Mesenchymal stem cell (in vitro differentiated cells and primary cell): ENCODE data around the gene TSHZ3.

Source experiments
- DNase-seq: peaks from one replicate; pipeline ENCODE4 v3.0.0-alpha.2; 2013
- H2AFZ ChIP-seq: one replicate; pipeline ENCODE4 v1.6.1; 2013; ENCODE audit warnings: low read depth, mild to moderate bottlenecking, control low read depth, inconsistent platforms, low read length, moderate library complexity
- H2AK5ac ChIP-seq: 2 replicates; pipeline ENCODE4 v1.6.1; 2013; ENCODE audit warnings: low read length, moderate library complexity, mild to moderate bottlenecking, inconsistent platforms; ENCODE audit not compliant: severe bottlenecking
- H2BK120ac ChIP-seq: one replicate; pipeline ENCODE4 v1.6.1; 2013; ENCODE audit warnings: low read depth, mild to moderate bottlenecking, inconsistent platforms, low read length, moderate library complexity
- H2BK12ac ChIP-seq, 2 experiments: one replicate each; pipeline ENCODE4 v1.6.1; 2013; ENCODE audit warnings: inconsistent platforms in 2 of 2, low read length in 2 of 2, mild to moderate bottlenecking in 2 of 2, moderate library complexity in 2 of 2, control low read depth in 1 of 2
- H2BK15ac ChIP-seq: one replicate; pipeline ENCODE4 v1.6.1; 2013; ENCODE audit warnings: mild to moderate bottlenecking, low read depth, inconsistent platforms; ENCODE audit not compliant: poor library complexity, severe bottlenecking
- H2BK5ac ChIP-seq: 2 replicates; pipeline ENCODE4 v1.6.1; 2013; ENCODE audit warnings: low read depth, mild to moderate bottlenecking, low read length, control low read depth, inconsistent platforms; ENCODE audit not compliant: poor library complexity, severe bottlenecking
- H3K14ac ChIP-seq, 2 experiments: one replicate each; pipeline ENCODE4 v1.6.1; 2013; ENCODE audit warnings: inconsistent platforms in 2 of 2, low read length in 2 of 2, control low read depth in 1 of 2, mild to moderate bottlenecking in 1 of 2, moderate library complexity in 1 of 2
- H3K18ac ChIP-seq, 2 experiments: one replicate each; pipeline ENCODE4 v1.6.1; 2013; ENCODE audit warnings: inconsistent platforms in 2 of 2, low read length in 2 of 2, control low read depth in 1 of 2, low read depth in 1 of 2, mild to moderate bottlenecking in 1 of 2
- H3K23ac ChIP-seq, 2 experiments: one replicate each; pipeline ENCODE4 v1.6.1; 2013; ENCODE audit warnings: inconsistent platforms in 2 of 2, low read length in 2 of 2, mild to moderate bottlenecking in 2 of 2, moderate library complexity in 2 of 2, control low read depth in 1 of 2
- H3K27ac ChIP-seq: 2 replicates; pipeline ENCODE4 v1.5.1; 2013; ENCODE audit warnings: mild to moderate bottlenecking, moderate library complexity, low read length, control low read depth, inconsistent platforms; ENCODE audit not compliant: poor library complexity, severe bottlenecking
- H3K27me3 ChIP-seq, 2 experiments: 2 replicates each; pipeline versions ENCODE4 v1.6.1 to v1.7.0; 2013; ENCODE audit warnings: low read length in 2 of 2, mild to moderate bottlenecking in 2 of 2, moderate library complexity in 2 of 2, control low read depth in 1 of 2, inconsistent platforms in 1 of 2; ENCODE audit not compliant: control insufficient read depth in 1 of 2, insufficient read depth in 1 of 2
- H3K36me3 ChIP-seq, 2 experiments: 2 replicates each; pipeline versions ENCODE4 v1.6.1 to v1.7.0; 2013; ENCODE audit warnings: low read length in 2 of 2, control low read depth in 1 of 2, inconsistent platforms in 1 of 2, low read depth in 1 of 2, mild to moderate bottlenecking in 1 of 2; ENCODE audit not compliant: insufficient read depth in 2 of 2, control insufficient read depth in 1 of 2
- H3K4ac ChIP-seq, 2 experiments: one replicate each; pipeline ENCODE4 v1.6.1; 2013; ENCODE audit warnings: inconsistent platforms in 2 of 2, low read length in 2 of 2, mild to moderate bottlenecking in 2 of 2, moderate library complexity in 2 of 2, control low read depth in 1 of 2, low read depth in 1 of 2
- H3K4me1 ChIP-seq: 2 replicates; pipeline ENCODE4 v1.6.1; 2013; ENCODE audit warnings: low read depth, low read length, control low read depth; ENCODE audit not compliant: control insufficient read depth, insufficient read depth
- H3K4me2 ChIP-seq: 2 replicates; pipeline ENCODE4 v1.6.1; 2013; ENCODE audit warnings: low read length, mild to moderate bottlenecking, inconsistent platforms; ENCODE audit not compliant: poor library complexity, severe bottlenecking
- H3K4me3 ChIP-seq, 2 experiments: 2 replicates each; pipeline versions ENCODE4 v1.5.1 to v1.7.0; 2013; ENCODE audit warnings: low read length in 2 of 2, mild to moderate bottlenecking in 2 of 2, control low read depth in 1 of 2, low read depth in 1 of 2; ENCODE audit not compliant: insufficient read depth in 1 of 2
- H3K79me1 ChIP-seq: replicated peaks from 2 replicates; pipeline ENCODE4 v1.6.1; 2013; ENCODE audit warnings: mild to moderate bottlenecking, control low read depth, low read length, inconsistent platforms; ENCODE audit not compliant: poor library complexity, severe bottlenecking
- H3K9ac ChIP-seq: 2 replicates; pipeline ENCODE4 v1.7.0; 2013; ENCODE audit warnings: mild to moderate bottlenecking, low read length, moderate library complexity
- H3K9me3 ChIP-seq: 2 replicates; pipeline ENCODE4 v1.7.0; 2013; ENCODE audit warnings: mild to moderate bottlenecking, low read length; ENCODE audit not compliant: control insufficient read depth
- H4K8ac ChIP-seq: one replicate; pipeline ENCODE4 v1.6.1; 2013; ENCODE audit warnings: inconsistent platforms, mild to moderate bottlenecking, low read length, moderate library complexity
- H4K91ac ChIP-seq: one replicate; pipeline ENCODE4 v1.6.1; 2013; ENCODE audit warnings: mild to moderate bottlenecking, low read length, inconsistent platforms
- WGBS: methylation state at CpG from one replicate; pipeline ENCODE4 v1.1.7; 2013; ENCODE audit warnings: mixed read lengths; 5-methylcytosine and 5-hydroxymethylcytosine counted together

TSHZ3 gene

DNA sequence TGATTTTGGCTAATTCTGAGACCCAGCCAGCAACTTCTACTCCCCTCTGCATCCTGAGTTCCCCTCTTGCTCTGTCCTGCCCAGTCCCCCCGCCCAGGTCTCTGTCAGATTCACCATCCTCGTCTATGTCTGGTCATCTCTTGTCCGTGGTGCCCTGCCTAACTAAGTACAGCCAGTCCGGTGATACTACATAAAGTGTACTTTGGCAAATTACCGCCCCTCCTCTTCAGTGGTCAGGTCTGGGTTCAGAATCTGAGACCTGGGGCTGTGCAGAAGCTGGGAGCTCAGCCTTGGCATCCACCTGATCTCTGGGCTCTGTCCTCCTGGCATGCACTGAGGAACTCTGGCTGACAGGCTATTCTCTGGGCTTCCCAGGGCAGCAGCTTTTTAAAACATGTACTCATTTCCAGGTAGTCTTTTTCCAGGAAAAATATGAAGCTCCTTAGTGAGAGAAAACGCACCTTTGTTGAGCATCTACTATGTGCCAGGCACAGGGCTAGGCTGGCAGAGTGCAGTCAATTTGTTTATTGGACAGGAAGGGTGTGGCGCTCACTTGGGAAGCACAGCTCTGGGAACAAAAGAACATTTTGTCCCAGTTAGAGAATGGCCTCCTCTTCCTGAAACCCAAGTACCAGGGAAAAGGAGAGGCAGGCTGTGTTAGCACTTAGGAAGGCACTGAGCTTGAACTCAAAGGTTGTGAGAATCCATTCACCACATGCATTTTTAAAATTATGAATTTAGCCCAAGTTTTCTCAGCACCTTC, 88.9 kb downstream of the TSHZ3 start:
- 89% methylated on average over 7 of the region's 7 CpGs for WGBS
- Histone ChIP-seq H2AK5ac (no peak overlapping the region), H2BK12ac (peak overlapping the region; percentile 69 to 90), H3K79me1 (no peaks in the 10 kb centered on the region), H3K27ac (no peak overlapping the region), H3K4me1 (peaks cover 3% of the 10 kb centered on the region), H3K23ac (no peak overlapping the region), H3K9me3 (no peaks in the 10 kb centered on the region), H3K14ac (peak overlapping the region in 1 of 2 experiments; percentile 66), H3K18ac (peak overlapping the region; percentile 67 to 90), H4K8ac (no peak overlapping the region), H2AFZ (no peak overlapping the region), H3K27me3 (no peaks in the 10 kb centered on the region), H2BK120ac (peak overlapping the region; percentile 77), H4K91ac (peak overlapping the region; percentile 2), H3K4me3 (no peak overlapping the region), H2BK15ac (no peak overlapping the region), H3K9ac (no peak overlapping the region), H3K36me3 (no peaks in the 10 kb centered on the region), H2BK5ac (no peak overlapping the region), H3K4ac (peak overlapping the region; percentile 15 to 75), H3K4me2 (no peak overlapping the region)
- DNase-seq = no peak

DNA sequence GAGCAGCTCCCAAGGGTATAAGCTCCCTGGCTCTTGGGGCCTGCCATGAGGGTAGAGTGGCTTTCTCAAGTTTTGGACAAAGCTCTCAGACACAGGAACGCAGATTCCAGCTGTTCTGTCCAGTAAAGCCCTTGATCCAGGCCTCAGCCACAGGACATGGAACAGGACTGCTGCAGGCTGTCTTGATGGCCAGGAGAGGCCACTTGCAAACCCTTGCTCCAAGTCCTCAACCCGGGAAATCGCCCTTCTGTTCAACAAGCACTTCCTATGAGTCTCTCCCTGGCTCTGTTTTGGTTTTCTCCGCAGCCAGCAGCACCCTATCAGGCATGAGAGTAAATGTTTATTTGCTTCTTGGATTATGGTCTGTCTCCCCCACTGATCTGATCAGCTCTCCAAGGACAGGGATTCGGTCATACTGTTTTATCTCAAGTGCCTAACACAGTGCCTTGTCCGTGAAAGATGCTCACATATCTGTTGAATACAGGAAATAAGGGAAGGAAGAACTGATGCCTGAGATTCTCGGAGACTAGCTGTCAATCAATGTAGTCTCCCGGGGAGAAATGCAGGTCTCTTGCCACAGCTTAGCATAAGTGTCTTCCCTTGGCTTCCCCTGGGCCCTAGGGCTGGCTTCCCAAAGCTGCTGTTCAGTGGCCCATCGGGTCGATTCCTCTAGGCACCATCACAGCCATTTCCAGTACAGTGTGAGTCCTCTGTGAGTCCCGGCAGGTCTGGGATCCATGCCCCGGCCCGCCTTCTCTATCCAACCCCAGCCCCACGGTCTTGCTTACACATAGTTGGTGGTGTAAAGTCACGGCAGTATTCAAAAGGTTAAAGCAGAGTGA, 90.8 kb downstream of the TSHZ3 start:
- Histone ChIP-seq H3K9me3 (no peaks in the 10 kb centered on the region), H3K4me2 (no peak overlapping the region), H2BK5ac (no peak overlapping the region), H3K18ac (peak overlapping the region in 1 of 2 experiments; percentile 46), H2BK15ac (peak overlapping the region; percentile 21), H2BK12ac (peak overlapping the region in 1 of 2 experiments; percentile 43), H2BK120ac (no peak overlapping the region), H4K8ac (no peak overlapping the region), H2AK5ac (no peak overlapping the region), H3K23ac (no peak overlapping the region), H3K14ac (peak overlapping the region in 1 of 2 experiments; percentile 50), H3K27ac (no peak overlapping the region), H2AFZ (no peak overlapping the region), H3K36me3 (no peaks in the 10 kb centered on the region), H4K91ac (peak overlapping the region; percentile 44), H3K27me3 (no peaks in the 10 kb centered on the region), H3K4me3 (no peak overlapping the region), H3K4me1 (peaks cover 6% of the 10 kb centered on the region), H3K79me1 (no peaks in the 10 kb centered on the region), H3K4ac (peak overlapping the region in 1 of 2 experiments; percentile 11), H3K9ac (no peak overlapping the region)
- no peak for DNase-seq
- WGBS = 78% methylated on average over 14 of the region's 15 CpGs

DNA sequence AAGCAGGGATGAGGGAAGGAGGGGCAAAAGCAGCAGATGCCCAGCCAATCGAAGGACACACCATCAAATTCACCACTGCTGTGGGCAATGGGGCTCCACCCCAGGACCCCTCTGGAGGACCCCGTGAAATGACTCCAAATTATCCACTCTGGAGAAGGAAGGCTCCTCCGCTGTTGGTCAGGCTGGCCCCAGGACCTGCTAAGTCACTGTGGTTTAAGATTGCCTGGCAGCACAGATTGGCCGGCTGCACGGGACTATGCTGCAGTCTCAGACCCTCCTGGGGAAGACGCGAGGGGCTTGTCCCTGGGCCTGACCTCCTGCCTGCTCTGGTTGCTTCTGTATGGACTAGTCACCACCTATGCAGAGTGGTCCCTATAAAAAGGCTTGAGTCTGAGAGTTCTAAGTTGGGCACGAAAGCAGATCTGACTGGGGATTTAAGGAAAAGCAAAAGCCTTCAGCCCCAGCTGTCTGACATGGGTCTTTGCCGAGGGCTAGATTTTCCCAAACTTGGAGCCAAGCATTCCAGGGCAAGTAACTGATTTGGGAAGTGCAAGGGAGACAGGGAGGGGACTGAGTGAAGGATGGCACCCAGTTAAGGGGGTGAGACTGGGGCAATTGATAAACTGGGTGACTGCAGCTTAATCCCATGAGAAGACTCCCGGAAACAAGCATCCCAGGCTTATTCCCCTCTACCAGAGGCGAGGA, 91.7 kb downstream of the TSHZ3 start:
- H2BK120ac ChIP-seq = no peak overlapping the region
- no peak overlapping the region for H3K14ac ChIP-seq
- no peak overlapping the region for H2BK5ac ChIP-seq
- no peak overlapping the region for H2BK12ac ChIP-seq
- H4K8ac ChIP-seq = no peak overlapping the region
- H4K91ac ChIP-seq = peak overlapping the region; percentile 9
- no peaks in the 10 kb centered on the region for H3K9me3 ChIP-seq
- H3K4me3 ChIP-seq = no peak overlapping the region
- no peak overlapping the region for H2BK15ac ChIP-seq
- H3K4ac ChIP-seq = no peak overlapping the region
- no peak for DNase-seq
- H3K79me1 ChIP-seq = no peaks in the 10 kb centered on the region
- no peak overlapping the region for H3K9ac ChIP-seq
- H3K36me3 ChIP-seq = no peaks in the 10 kb centered on the region
- no peak overlapping the region for H3K18ac ChIP-seq
- no peaks in the 10 kb centered on the region for H3K27me3 ChIP-seq
- 94% methylated on average over 11 of the region's 11 CpGs for WGBS
- H3K4me1 ChIP-seq = peaks cover 3% of the 10 kb centered on the region
- no peak overlapping the region for H2AK5ac ChIP-seq
- H3K27ac ChIP-seq = no peak overlapping the region
- no peak overlapping the region for H2AFZ ChIP-seq
- H3K23ac ChIP-seq = no peak overlapping the region
- H3K4me2 ChIP-seq = no peak overlapping the region

DNA sequence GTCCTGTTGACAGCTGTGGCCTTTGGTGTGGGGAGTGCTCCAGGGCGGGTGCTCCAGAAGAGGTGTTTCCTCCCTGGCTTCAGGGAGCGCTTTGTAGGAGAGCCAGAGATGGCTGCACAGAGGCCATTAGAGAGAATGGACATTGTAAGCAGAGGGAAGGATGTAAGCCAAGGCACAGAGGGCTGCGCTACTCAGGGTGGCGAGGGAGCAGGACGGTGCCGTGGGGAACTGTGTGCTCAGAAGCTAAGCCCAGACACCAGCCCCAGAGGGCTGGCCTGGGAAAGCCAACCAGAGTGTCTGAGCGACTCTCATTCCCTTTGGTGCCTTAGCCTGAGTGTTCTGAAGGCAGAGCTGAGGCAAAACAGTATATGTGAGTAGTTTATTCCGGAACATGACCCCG, 92.2 kb downstream of the TSHZ3 start:
- Histone ChIP-seq H3K4me3 (no peak overlapping the region), H3K4me2 (no peak overlapping the region), H4K8ac (no peak overlapping the region), H3K27me3 (no peaks in the 10 kb centered on the region), H2BK15ac (peak overlapping the region; percentile 2), H3K27ac (no peak overlapping the region), H3K4ac (no peak overlapping the region), H2BK12ac (peak overlapping the region in 1 of 2 experiments; percentile 69), H2BK5ac (no peak overlapping the region), H3K4me1 (peaks cover 3% of the 10 kb centered on the region), H3K36me3 (no peaks in the 10 kb centered on the region), H4K91ac (peak overlapping the region; percentile 41), H3K23ac (no peak overlapping the region), H2AK5ac (no peak overlapping the region), H3K79me1 (no peaks in the 10 kb centered on the region), H2BK120ac (no peak overlapping the region), H3K18ac (no peak overlapping the region), H3K9ac (no peak overlapping the region), H3K14ac (no peak overlapping the region), H2AFZ (no peak overlapping the region), H3K9me3 (no peaks in the 10 kb centered on the region)
- no peak for DNase-seq
- WGBS = 90% methylated on average over 9 of the region's 9 CpGs
